HL-60/S4 treated with phorbol 12-myristate 13-acetate at 8.2 ng/mL for 4 days and 3 days (cell line): ENCODE results near the gene TUBB.

Experiments used
- in situ Hi-C: fragments of 300-500 bp; cut with MboI; formaldehyde crosslinking; loops from 2 replicates; pipeline ENCODE4 v1.15.0; 2022; ENCODE audit warnings: low sequenced_read_pairs

TUBB gene

GRCh38 chr6:30719791-30720737 lies at the start of gene TUBB:
Gene TUBB (plus strand): TSS chr6:30720352. CDS start chr6:30720507, 155 bp downstream.
- in situ Hi-C loops, result loop anchor here (5.0 kb wide), 1 partner anchor 38 kb away; no protein-coding TSS in a partner anchor

- in situ Hi-C loops, result no loop called here
These were observed 49.2 kb upstream of the TUBB start for GRCh38 chr6:30670760-30671527.

- in situ Hi-C loops, result no loop called here
These were observed 47.5 kb upstream of the TUBB start, which contains the start of gene DHX16 for GRCh38 chr6:30672445-30673253. Gene DHX16 (minus strand): TSS chr6:30673006. CDS start chr6:30672841, 165 bp downstream.

- in situ Hi-C loops, result no loop called here
These were observed 43.4 kb upstream of the TUBB start for GRCh38 chr6:30676660-30677285.

- in situ Hi-C loops, result no loop called here
These were observed 41.0 kb upstream of the TUBB start for GRCh38 chr6:30678964-30679726.

GRCh38 chr6:30679765-30680535 lies 40.2 kb upstream of the TUBB start:
- in situ Hi-C loops, result loop anchor here (5.0 kb wide), 1 partner anchor 37 kb away; the partner anchor contains the start of gene MDC1

GRCh38 chr6:30681766-30682142 lies 38.4 kb upstream of the TUBB start:
- in situ Hi-C loops, result loop anchor here (5.0 kb wide), 1 partner anchor 36 kb away; the partner anchor contains the start of gene MDC1

GRCh38 chr6:30682143-30683117 lies 37.7 kb upstream of the TUBB start:
- in situ Hi-C loops, result loop anchor here (5.0 kb wide), 1 partner anchor 35 kb away; the partner anchor contains the start of gene MDC1

GRCh38 chr6:30683183-30683979 lies 36.8 kb upstream of the TUBB start:
- in situ Hi-C loops, result loop anchor here (5.0 kb wide), 1 partner anchor 34 kb away; the partner anchor contains the start of gene MDC1

GRCh38 chr6:30683980-30684338 lies 36.2 kb upstream of the TUBB start:
- in situ Hi-C loops, result loop anchor here (5.0 kb wide), 1 partner anchor 33 kb away; the partner anchor contains the start of gene MDC1

GRCh38 chr6:30684386-30685156 lies 35.6 kb upstream of the TUBB start:
- in situ Hi-C loops, result loop anchor here (5.0 kb wide), 1 partner anchor 33 kb away; the partner anchor contains the start of gene MDC1

- in situ Hi-C loops, result no loop called here
These were observed 34.8 kb upstream of the TUBB start for GRCh38 chr6:30685157-30686008.

- in situ Hi-C loops, result no loop called here
These were observed 33.9 kb upstream of the TUBB start, which contains the start of gene PPP1R18 for GRCh38 chr6:30686009-30686907. Gene PPP1R18 (minus strand): TSS chr6:30686645. CDS start chr6:30686018, 627 bp downstream.
